GM21526 (cell line): Measurements from ENCODE around the gene EDN3.

Experiments used
- ATAC-seq: cut with Tn5 transposase; IDR thresholded peaks from one replicate; pipeline ENCODE4 v1.9.1; 2021; ENCODE audit warnings: moderate library complexity; ENCODE audit not compliant: unreplicated experiment, low FRiP score

Gene EDN3

DNA sequence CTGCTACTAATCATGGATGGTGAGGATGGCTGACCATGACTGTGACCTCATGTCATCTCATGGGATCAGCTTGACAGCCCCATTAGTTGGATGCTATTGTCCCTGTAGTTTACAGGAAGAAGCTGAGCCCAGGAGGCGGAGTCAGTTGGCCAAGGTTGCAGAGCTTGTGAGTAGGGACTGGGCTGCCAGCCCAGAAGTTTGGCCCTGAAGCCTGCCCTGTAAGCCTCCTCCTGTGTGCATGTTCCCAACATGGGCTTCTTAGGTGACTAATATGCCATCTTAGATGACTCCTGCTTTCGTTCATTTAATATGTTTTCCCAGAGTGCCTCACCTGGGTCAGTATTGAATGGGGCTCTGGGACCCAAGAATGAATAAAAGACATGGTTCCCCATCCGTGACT lies 6.9 kb downstream of the EDN3 start:
- no peak for ATAC-seq

DNA sequence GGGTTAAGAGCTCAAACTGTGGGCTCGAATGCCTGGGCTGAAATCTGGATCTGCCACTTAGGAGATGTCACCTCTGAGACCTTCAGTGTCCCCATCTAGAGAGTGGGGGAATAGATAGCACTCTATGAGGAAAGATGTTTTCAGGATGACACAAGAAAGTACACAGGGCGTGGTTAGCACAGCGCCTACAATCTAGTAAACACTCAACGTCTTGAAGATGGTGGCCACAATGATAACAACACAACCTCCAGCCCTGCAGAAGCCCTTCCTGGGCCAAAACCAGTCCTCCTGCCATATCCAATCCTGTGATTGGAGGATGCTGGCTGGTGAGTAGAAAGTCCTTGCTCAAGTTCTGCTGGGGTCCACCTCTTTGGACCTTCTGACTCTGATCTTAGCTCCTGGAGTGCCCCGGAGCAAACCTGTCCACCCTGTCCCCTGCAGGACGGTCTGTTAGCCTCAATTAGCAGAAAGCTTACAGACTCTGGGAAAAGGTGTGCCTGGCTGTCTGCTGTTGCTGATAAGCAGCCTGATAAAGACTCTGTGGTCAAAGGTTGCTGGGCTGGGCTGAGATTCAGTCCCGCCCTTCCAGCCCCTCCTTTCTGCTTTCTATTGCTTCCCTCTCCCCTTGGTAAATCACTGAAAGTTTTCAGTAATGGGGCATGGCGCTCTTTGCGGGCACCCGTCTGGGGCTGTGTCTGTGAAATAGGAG lies 8.2 kb downstream of the EDN3 start:
- no peak for ATAC-seq

DNA sequence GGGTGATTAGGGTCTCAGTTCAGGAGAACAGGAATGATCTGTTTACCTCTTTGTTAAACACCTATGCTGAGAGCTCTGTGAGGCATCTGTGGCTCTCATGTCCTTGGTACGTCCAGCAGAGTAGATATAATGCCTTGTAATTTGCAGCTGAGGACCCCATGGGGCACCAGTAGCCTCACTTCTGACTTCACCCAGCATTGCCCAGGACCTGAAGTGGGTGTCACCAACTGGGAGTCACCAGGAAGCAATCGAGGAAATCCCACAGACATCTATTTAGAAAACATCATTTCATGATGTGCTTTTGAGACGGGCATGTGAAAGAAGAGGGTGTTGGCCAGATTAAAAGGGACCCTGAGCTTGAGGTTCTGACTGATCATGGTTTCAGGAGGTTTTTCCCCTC lies 8.8 kb downstream of the EDN3 start:
- ATAC-seq, result no peak

DNA sequence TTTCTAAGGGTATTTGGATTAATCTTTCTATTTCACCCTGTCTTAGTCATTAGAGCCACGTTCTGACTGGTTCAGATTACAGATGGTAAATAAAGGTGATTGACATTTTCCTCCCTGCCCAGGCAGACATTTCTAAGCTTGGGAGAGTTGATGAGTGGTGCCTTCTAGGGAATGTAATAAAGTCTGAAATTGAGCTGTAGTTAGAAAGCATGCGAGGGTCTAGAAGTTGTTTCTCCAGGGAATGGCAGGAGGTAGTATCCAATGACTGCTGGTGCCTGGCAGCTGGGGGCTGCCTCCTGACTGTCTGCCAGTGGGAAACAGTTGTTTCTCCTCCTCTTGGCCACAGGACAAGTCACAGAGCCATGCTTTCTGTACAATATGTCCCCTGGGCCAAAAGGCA lies 14.6 kb downstream of the EDN3 start:
- ATAC-seq, result no peak

DNA sequence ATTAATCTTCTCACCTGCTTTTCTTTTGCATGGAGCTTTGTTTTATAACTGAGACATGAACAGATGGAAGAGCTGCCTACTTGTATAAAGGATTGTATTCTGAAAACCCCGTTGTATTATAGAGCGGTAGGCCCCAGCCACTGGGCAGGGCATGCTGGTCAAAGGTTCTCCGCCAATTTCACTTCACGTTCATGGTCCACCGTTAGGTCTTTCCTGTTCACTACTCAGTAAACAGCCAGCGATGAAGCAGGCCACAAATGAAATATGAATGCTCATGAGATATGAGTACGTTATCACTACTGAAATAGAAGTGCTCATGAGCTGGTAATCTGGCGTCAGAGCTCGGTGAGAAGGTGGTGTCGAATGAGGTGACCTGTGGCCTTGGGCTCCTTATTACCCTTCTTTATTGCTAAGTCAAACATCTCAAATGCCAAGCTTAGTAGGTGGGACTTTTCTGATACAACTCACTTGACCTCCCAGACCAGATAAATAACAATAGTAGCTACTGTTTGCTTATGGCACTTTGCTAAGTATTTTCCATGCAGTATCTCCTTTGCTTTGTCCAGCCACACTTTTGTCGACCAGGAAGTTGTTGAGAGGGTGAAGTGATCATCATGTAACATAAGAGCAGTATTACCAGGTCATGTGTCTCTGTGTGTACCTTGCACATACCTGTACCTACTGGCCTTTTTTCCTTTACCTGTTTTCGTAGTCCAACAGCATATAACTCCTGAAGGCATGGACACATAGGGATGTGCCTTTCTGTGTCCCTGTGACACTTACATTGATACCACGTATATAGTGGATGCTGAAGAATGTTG lies 16.7 kb downstream of the EDN3 start:
- ATAC-seq, result no peak

DNA sequence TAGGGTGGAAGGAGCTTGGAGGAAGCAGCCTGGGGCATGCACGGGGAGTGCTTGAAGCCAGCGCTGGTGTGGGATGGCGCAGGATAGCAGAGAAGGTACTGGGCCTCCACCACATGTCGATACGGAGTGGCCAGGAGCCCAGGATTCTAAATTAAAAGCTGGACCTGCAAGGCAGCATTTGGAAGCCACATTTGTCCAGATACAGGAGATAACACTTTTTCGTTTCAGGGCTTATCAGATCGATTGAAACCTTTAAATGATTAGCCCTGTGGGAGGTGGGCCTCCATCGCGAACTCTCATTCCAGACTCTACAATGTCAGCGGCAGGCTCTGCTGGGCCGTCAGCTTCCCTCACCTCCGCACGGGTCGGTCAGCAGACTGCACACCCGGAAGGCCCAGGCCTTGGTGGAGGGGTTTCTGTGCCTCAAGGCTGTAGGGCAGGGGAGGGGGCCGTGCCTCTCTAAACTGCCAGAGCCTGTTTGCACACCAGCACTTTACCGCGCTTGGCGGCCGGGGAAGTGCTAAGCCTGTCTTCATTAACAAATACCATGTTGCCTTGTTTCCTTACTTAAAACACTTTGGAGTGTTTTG lies 17.9 kb downstream of the EDN3 start:
- ATAC-seq, result no peak

DNA sequence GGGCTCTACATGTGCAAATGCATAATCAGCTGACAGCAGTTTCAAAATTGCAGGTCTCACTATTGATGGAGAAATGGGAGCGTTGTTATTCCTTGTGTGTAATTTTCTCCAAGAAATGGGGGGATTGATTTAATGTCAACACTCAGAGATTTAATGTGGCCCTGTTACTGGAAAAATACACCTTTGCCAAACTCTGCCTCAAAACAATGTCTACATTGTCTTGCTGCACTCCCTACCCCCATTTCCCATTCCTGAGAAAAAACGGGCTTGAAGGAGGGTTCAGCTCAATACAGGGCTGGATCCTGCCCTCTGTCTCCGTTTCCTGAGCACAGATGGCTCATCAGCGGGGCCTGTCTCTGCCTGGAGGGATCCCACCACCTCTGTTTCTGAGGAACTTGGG lies 18.4 kb downstream of the EDN3 start:
- no peak for ATAC-seq

DNA sequence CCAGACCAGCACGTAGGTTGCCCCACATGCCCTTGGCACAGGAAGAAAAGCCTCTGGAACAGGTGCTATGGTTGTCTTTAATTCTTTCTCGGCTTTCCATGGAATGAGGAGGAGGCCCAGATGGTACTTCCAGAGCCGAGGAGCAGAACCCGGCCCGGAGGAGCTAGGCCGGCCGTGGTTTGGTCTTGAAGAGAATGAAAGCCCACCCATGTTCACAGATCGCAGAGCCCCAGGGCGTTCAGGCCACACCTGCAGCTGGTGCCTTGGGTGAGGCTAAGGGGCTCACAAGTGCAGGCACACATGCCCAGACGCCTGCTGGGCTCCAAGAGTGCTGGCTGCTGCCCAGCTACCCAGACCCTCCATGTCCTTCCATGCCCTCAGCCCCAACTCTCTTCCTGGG lies 20.0 kb downstream of the EDN3 start:
- no peak for ATAC-seq

DNA sequence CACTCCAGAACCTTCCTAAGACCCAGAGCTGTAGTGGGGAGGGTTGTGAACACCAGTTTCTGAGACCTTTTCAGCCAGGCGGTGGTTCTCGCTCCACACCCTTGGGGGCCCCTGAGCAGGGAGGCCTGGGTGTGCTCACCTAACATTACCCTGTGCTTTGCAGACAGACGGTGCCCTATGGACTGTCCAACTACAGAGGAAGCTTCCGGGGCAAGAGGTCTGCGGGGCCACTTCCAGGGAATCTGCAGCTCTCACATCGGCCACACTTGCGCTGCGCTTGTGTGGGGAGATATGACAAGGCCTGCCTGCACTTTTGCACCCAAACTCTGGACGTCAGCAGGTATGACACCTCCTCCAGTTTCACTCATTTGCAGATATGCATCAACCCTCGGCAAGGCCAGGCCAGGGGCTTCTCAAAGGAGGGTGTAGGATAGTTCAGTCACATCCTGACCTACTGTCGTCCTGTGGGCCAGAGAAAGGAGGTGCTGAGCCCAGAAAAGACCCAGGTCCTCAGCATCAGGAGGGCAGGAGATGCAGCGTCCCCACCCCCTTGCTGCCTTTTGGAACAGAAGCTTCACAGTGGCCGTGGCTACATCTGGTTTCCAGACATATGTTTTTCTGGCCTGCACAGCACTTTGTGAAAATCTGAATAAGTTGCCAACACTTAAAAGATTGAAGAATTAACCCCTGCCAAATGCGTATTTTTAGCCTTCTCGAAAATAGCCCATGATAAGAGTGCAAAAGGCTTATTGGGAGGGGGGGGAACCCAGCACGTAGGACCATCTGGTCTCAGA lies 20.6 kb downstream of the EDN3 start:
- no peak for ATAC-seq

DNA sequence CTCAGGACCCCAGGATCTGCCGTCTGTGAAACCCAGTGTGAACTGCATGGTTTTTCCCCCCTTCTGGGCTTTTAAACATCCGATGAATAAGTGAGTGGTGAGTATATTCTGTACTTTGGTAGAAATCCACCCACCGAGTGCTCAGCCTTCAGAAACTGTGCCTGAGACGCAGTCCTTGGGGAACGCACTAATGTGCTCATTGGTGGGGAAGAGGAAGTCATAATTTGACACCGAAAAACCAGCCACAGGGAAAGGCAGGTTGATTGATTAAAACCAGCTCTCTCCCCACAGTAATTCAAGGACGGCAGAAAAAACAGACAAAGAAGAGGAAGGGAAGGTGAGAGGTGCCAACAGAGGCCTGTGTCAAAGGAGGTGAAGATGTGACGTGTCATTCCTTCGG lies 21.7 kb downstream of the EDN3 start:
- ATAC-seq, result no peak

DNA sequence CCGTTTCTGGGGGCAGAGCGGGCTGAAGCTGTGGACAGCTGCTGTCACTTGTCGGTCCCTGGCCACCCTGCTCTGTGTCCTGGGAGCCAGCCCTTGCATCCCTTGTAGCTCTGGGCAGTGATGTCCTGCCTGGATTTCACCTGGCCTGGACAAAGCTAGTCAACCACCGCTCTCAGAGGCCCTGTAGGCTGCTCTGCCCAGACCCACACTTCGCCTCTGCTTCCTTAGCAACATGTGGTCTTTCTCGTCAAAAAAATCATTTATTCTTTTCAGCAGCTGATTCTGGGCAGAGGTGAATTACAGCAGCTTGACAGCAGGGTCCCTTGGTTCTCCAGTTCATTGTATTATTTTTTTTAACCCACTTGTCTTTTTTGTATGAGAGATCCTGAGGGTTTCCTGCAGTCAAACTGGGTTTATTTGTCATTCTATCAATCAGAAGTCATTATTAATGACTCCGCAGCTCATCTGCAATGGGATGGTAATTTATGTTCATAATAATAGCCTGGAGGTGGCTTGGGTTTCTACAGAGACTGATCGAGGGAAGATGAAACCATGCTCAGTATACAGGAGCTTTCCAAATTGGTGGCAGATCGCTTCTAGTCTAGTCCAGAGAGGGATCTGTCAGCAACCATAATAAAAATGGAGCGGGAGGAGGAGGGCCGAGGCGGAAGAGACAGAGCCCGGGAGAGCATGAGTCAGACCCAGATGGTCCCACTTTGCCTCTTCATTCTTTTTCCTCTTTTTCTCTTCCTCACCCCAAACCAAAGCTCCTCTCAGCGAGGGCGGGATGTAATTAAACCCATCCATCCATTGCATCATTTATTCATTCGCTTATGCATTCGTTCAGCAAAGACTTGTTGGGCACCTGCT lies 22.4 kb downstream of the EDN3 start:
- ATAC-seq, result no peak

DNA sequence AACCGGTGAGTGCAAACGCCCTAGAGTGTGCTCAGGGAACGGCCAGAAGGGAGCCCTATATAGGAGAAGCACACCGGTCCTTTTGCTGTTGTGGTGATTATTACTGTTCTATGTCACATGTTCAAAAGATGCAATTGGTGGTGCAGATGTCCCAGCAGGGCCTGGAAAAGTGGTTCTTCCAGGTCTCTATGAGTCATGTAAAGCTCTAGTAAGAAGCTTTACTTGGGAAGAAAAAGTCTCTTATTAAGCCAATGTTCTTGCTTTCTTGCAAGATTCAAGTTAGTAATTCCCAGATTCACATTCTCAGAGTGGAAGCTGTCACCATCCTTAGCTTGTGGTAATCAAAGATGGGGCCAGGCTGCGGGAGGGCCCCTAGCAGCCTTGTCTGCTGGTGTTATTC lies 23.3 kb downstream of the EDN3 start:
- ATAC-seq, result no peak

DNA sequence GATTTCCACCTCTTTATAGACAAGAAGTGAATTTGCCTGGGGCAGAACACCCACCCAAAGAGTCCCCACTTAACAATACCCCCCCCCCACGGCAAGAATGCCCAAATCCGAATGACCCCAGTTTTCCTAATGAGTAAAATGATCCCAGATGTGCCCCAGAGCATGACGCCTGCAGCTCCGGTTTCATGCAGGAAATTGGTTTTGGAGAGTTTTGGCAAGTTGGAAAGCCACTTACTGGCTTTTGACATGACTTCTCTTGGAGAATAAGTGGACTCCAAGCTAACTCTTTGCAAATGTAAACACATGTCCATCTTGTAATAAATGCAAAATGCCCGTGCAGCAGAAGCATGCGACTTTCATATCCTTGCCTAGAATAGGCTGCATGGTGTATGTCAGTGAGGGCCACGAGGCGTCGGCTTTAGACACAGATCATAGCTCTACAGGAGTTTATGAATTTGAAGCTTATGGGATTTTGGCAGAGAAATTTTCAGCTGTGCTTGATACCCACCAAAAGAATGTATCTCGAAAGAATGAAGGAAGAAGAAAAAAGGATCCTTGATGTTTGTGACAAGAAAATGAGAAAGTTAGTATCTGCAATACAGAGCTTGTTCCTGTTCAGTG lies 24.2 kb downstream of the EDN3 start:
- ATAC-seq, result no peak

DNA sequence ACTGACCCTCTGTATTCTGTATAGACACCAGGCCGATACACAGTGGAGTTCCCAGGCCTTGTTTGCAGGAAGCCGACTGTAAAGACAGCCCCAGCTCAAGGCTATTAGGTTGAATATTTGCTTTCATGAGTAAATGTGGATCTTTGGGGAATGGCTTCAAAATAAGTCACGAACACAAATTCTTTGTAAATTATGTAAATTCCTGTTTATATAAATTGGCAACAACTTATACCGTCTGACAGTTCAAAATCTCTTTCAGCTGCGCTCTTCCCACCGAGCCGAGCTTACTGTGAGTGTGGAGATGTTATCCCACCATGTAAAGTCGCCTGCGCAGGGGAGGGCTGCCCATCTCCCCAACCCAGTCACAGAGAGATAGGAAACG lies 24.7 kb downstream of the EDN3 start:
- ATAC-seq, result no peak

DNA sequence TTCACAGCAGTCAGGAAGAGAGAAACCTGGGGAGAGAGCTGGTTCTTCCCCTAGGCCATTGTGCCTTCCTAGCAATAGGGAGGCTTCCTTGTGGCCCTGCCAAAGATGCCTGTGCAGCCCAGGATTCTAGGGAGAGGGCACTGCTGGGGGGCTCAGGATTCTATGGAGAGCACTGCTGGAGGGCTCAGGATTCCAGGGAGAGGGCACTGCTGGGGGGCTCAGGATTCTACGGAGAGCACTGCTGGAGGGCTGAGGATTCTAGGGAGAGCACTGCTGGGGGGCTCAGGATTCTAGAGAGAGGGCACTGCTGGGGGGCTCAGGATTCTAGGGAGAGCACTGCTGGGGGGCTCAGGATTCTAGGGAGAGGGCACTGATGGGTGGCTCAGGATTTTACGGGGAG lies 25.8 kb downstream of the EDN3 start:
- no peak for ATAC-seq

DNA sequence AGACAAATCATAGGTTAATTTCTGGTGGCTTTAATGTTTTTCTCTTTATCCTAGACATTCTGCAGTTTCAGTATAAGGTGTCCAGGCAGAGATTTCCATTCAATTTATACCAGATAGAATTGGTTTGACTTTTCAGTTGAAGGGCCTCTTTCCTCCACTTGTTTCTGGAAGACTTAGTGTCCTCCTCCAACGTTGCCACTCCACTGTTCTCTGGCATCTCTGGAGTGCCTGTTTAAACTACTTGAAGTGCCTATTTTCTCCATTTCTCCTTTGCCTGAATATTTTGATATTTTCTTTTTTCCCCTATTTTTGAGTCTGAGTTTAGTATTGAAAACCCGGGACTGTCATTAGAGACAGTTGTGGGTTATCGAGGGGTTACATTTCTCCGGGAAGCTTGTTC lies 27.7 kb downstream of the EDN3 start:
- ATAC-seq, result no peak

DNA sequence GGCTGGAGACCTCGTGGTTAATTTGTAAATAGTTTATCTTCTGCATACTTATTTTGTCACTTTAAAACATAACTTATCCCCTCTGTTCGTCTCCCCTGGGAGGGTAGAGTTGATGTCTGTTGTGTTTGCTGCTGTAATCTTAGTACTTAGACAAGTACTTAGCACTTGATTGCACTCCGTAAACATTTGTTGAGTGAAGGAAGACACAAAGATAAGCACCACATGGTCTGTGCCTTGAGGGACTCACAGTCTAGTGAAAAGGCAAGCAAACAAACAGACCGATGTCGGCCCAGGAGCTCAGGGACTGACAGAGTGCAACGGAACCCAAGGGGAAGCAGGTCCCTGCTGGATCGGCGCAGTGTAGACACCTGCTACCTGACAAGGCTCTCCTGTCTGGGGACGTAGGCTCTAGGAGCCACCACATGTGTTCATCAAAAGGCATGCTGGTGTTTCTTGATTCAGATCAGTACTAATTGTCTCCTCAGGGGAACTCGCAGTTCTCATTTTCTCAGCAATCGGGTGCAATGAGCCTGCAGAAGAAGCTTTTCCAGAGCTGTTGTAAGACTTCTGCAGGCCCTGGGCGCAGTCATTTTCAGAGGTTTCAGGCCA lies 31.4 kb downstream of the EDN3 start:
- ATAC-seq, result no peak

DNA sequence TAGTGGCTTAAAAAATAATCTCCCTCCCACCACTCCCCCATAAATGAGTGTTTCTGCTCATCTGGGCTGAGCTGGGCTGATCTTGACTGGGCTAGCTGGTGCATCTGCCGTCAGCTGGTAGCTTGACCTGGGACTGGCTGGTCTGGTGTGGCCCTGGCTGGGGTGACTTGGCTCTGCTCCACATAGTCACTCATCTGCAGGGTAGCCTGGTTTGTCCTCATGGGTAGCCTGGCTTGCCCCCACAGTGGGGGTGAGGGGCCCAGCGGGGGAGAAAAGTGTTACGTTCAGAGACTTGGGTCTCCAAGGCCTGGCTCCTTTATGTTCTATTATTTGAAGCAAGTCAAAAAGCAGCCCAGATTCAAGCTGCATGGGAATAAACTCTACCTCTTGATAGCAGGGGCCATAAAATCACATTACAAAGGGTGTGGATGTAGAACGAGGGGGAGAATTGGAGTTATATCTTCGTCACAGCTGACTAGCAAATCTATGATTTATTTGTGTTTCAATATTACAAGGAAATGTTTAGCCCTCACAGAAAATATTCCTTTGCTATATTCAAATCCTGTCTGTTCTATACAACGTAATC lies 32.9 kb downstream of the EDN3 start:
- ATAC-seq, result no peak

DNA sequence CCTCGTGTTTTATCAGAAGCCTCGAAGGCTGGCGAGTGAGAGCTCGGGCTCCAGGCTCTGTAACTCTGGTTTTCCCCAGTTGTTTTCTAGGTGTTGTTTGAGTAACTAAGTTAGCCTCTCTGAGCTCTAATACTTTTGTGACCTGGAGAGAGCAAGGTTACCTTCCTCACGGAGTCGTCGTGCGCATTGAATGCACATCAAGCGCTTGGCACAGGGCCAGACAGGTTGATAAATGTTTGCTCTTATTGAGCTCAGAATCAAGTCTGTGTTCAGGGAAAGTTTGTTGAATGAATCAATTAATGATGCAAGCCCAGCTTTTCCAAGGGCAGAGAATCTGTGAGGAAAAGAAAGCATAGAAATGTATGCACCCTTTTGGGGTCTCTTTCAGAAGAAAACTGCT lies 33.5 kb downstream of the EDN3 start:
- ATAC-seq, result no peak
